Upper lobe of left lung (tissue), 6 donors: Measurements from ENCODE around the gene PARP4. TPM values are rescaled to one million over a fixed set of nuclear protein-coding genes. Genes with fewer than 3 reads are reported as not detected.

Experiments
- ATAC-seq, 2 donors: fragments of 200-7000 bp; cut with Tn5 transposase; one replicate each; pipeline ENCODE4 v1.9.1; 2022; ENCODE audit warnings: mild to moderate bottlenecking in 2 of 2, moderate library complexity in 2 of 2; ENCODE audit not compliant: low FRiP score in 2 of 2
- DNase-seq, 2 donors: peaks; one replicate each; pipeline ENCODE4 v3.0.0-alpha.2; 2019 to 2020
- H3K27ac ChIP-seq, 4 donors: fragments of 200-600 bp; sonication (generic); one replicate each; pipeline ENCODE4 v1.5.1; 2016 to 2019
- H3K27me3 ChIP-seq, 4 donors: fragments of 200-600 bp; sonication (generic); one replicate each; pipeline ENCODE4 v1.5.1; 2017 to 2019
- H3K36me3 ChIP-seq, 4 donors: fragments of 200-600 bp; sonication (generic); one replicate each; pipeline ENCODE4 v1.5.1; 2016 to 2019
- H3K4me1 ChIP-seq, 4 donors: fragments of 200-600 bp; sonication (generic); one replicate each; pipeline ENCODE4 v1.5.1; 2018 to 2019
- H3K4me3 ChIP-seq, 4 donors: fragments of 200-600 bp; sonication (generic); one replicate each; pipeline ENCODE4 v1.5.1; 2017 to 2019; ENCODE audit warnings: mild to moderate bottlenecking in 2 of 4, moderate library complexity in 1 of 4
- H3K9me3 ChIP-seq, 4 donors: fragments of 200-600 bp; sonication (generic); one replicate each; pipeline ENCODE4 v1.5.1; 2018 to 2019
- CTCF ChIP-seq, 6 experiments: fragments of 450-650 bp in 4 of 6; fragments of 200-600 bp in 2 of 6; sonication (generic) in 2 of 6; IDR thresholded peaks; one replicate each; pipeline ENCODE4 v1.5.1; 2016 to 2019; ENCODE audit warnings: antibody characterized with exemption in 6 of 6
- EP300 ChIP-seq, 4 donors: sonication (generic); formaldehyde crosslinking; IDR thresholded peaks; one replicate each; pipeline ENCODE4 v1.5.1; 2017; ENCODE audit warnings: antibody characterized with exemption in 4 of 4, control low read depth in 2 of 4
- POLR2A ChIP-seq, 4 donors: fragments of 450-650 bp; IDR thresholded peaks; one replicate each; pipeline ENCODE4 v1.5.1; 2016 to 2017; ENCODE audit warnings: antibody characterized with exemption in 4 of 4, mild to moderate bottlenecking in 2 of 4
- POLR2AphosphoS5 ChIP-seq, 2 donors: sonication (generic); formaldehyde crosslinking; IDR thresholded peaks; one replicate each; pipeline ENCODE4 v1.5.1; 2017; ENCODE audit warnings: antibody characterized with exemption in 2 of 2
- WGBS, 2 donors: methylation state at CpG; one replicate each; pipeline ENCODE4 v1.1.5; 2017 to 2018; 5-methylcytosine and 5-hydroxymethylcytosine counted together
- total RNA-seq, 6 donors: library from RNA; depleted of rRNA in 4 of 6; stranded (reverse); fragments of >200 nt in 4 of 6; gene quantifications; one replicate each; pipeline versions ENCODE4 v1.1.0 to v1.2.1, GENCODE V29; 2016 to 2021
- donor health status: DM: no; HTN: no; CAD: no; lungs with moderate emphysema.
- donor health status: DM: no; HTN: yes; CAD: no; lungs with severe emphysema.

Gene PARP4
- total RNA-seq, 6 donors from 2014 or later: 63.7 to 89.1 (median 83.5) TPM

GRCh38 chr13:24528816-24529398 lies 16.3 kb upstream of the PARP4 start:
- WGBS, 2 donors: 79% methylated on average over 4 of the region's 4 CpGs
- no peaks in the 10 kb centered on the region for H3K27me3 ChIP-seq
- no peaks in the 10 kb centered on the region for H3K9me3 ChIP-seq
- H3K27ac ChIP-seq: no peak overlapping the region
- H3K4me1 ChIP-seq: no peaks in the 10 kb centered on the region
- DNase-seq (no peak), ATAC-seq (no peak)
- H3K36me3 ChIP-seq: no peaks in the 10 kb centered on the region
- TF ChIP-seq POLR2A (IDR thresholded peaks at IDR 0.05) (no peak), POLR2AphosphoS5 (IDR thresholded peaks at IDR 0.05) (no peak), EP300 (IDR thresholded peaks at IDR 0.05) (no peak), CTCF (IDR thresholded peaks at IDR 0.05) (no peak)
- no peak overlapping the region for H3K4me3 ChIP-seq

- DNase-seq (no peak), ATAC-seq (no peak)
- no peak for TF ChIP-seq POLR2A (IDR thresholded peaks at IDR 0.05)
- no peak for TF ChIP-seq EP300 (IDR thresholded peaks at IDR 0.05)
- TF ChIP-seq CTCF (IDR thresholded peaks at IDR 0.05): no peak
- Histone ChIP-seq H3K9me3 (no peaks in the 10 kb centered on the region), H3K36me3 (no peaks in the 10 kb centered on the region), H3K27me3 (no peaks in the 10 kb centered on the region), H3K27ac (no peak overlapping the region), H3K4me1 (no peaks in the 10 kb centered on the region), H3K4me3 (no peak overlapping the region)
- WGBS, 2 donors: 75 to 79% methylated on average over 6 of the region's 6 CpGs
Measured at GRCh38 chr13:24527266-24527775, 14.7 kb upstream of the PARP4 start.

GRCh38 chr13:24520733-24521132 lies 8.2 kb upstream of the PARP4 start:
- Histone ChIP-seq H3K27ac (no peak overlapping the region), H3K4me3 (no peak overlapping the region), H3K27me3 (no peaks in the 10 kb centered on the region), H3K36me3 (no peaks in the 10 kb centered on the region), H3K9me3 (no peaks in the 10 kb centered on the region), H3K4me1 (no peaks in the 10 kb centered on the region)
- ATAC-seq (no peak), DNase-seq (no peak)
- TF ChIP-seq POLR2AphosphoS5 (IDR thresholded peaks at IDR 0.05) (no peak), CTCF (IDR thresholded peaks at IDR 0.05) (no peak), POLR2A (IDR thresholded peaks at IDR 0.05) (no peak), EP300 (IDR thresholded peaks at IDR 0.05) (no peak)
- 84% methylated on average over 1 of the region's 1 CpG for WGBS, 2 donors

GRCh38 chr13:24516919-24517318 lies 4.3 kb upstream of the PARP4 start:
- H3K36me3 ChIP-seq: no peaks in the 10 kb centered on the region
- TF ChIP-seq CTCF (IDR thresholded peaks at IDR 0.05) (no peak), EP300 (IDR thresholded peaks at IDR 0.05) (no peak), POLR2A (IDR thresholded peaks at IDR 0.05) (no peak), POLR2AphosphoS5 (IDR thresholded peaks at IDR 0.05) (no peak)
- H3K27me3 ChIP-seq: no peaks in the 10 kb centered on the region
- 83 to 86% methylated on average over 6 of the region's 6 CpGs for WGBS, 2 donors
- no peak overlapping the region for H3K4me3 ChIP-seq
- H3K27ac ChIP-seq: no peak overlapping the region
- H3K9me3 ChIP-seq: no peaks in the 10 kb centered on the region
- ATAC-seq (no peak), DNase-seq (no peak)
- peaks cover 0 to 3% (median 2%) of the 10 kb centered on the region in 4 donors for H3K4me1 ChIP-seq

- ATAC-seq (no peak), DNase-seq (no peak)
- 0 to 1% methylated on average over 8 to 10 of the region's 10 CpGs for WGBS, 2 donors
- Histone ChIP-seq H3K4me1 (peaks cover 12 to 28% (median 14%) of the 10 kb centered on the region in 4 donors), H3K4me3 (peak overlapping the region; percentile 75 to 91 (median 80)), H3K36me3 (peaks cover 0 to 4% (median 0%) of the 10 kb centered on the region in 4 donors), H3K27me3 (no peaks in the 10 kb centered on the region), H3K9me3 (no peaks in the 10 kb centered on the region), H3K27ac (peak overlapping the region; percentile 97 to 98 (median 97))
- TF ChIP-seq POLR2A (IDR thresholded peaks at IDR 0.05): peak in 1 of 4 donors; percentile 62
- no peak for TF ChIP-seq POLR2AphosphoS5 (IDR thresholded peaks at IDR 0.05)
- no peak for TF ChIP-seq EP300 (IDR thresholded peaks at IDR 0.05)
- TF ChIP-seq CTCF (IDR thresholded peaks at IDR 0.05): no peak
Measured at GRCh38 chr13:24512908-24513213, 283 bp upstream of the PARP4 start.
